ENCODE measurements around the gene PCDHGB1. TPM values are rescaled to one million over a fixed set of nuclear protein-coding genes. Genes with fewer than 3 reads are reported as not detected.
A peak's percentile ranks its signal among the peaks of the same experiment; 100 is the strongest.

Gene PCDHGB1
- total RNA-seq, 4 donors from 2014 or later = 1.2 to 4.3 (median 2.8) TPM

- peaks cover 20% of the 10 kb centered on the region for H3K27me3 ChIP-seq
Measured at GRCh38 chr5:141360685-141361084, 10.8 kb downstream of the PCDHGB1 start.

GRCh38 chr5:141362719-141363118 is 12.8 kb downstream of the PCDHGB1 start:
- peaks cover 3% of the 10 kb centered on the region for H3K4me1 ChIP-seq
- no peak overlapping the region for H3K27ac ChIP-seq
- no peak overlapping the region for H3K4me3 ChIP-seq
- H3K36me3 ChIP-seq = no peaks in the 10 kb centered on the region
- H3K27me3 ChIP-seq = peaks cover 26% of the 10 kb centered on the region
- TF ChIP-seq POLR2AphosphoS5 (IDR thresholded peaks at IDR 0.05) (no peak), CTCF (IDR thresholded peaks at IDR 0.05) (no peak), POLR2A (IDR thresholded peaks at IDR 0.05) (no peak), EP300 (IDR thresholded peaks at IDR 0.05) (no peak)
- H3K9me3 ChIP-seq = peaks cover 64% of the 10 kb centered on the region
- DNase-seq (ENCODE audit: low spot score in 2 of 2) = no peak

More at GRCh38 chr5:141360685-141361084, 10.8 kb downstream of the PCDHGB1 start:
- Histone ChIP-seq H3K27ac (no peak overlapping the region), H3K4me1 (peaks cover 3% of the 10 kb centered on the region), H3K36me3 (no peaks in the 10 kb centered on the region), H3K9me3 (peaks cover 66% of the 10 kb centered on the region), H3K4me3 (no peak overlapping the region)
- WGBS = 42% methylated on average over 15 of the region's 15 CpGs
- no peak for DNase-seq (ENCODE audit: low spot score in 2 of 2)
- TF ChIP-seq POLR2A (IDR thresholded peaks at IDR 0.05) = no peak
- TF ChIP-seq EP300 (IDR thresholded peaks at IDR 0.05) = no peak
- no peak for TF ChIP-seq POLR2AphosphoS5 (IDR thresholded peaks at IDR 0.05)
- TF ChIP-seq CTCF (IDR thresholded peaks at IDR 0.05) = no peak

- peaks cover 26% of the 10 kb centered on the region for H3K27me3 ChIP-seq
- H3K4me1 ChIP-seq = peaks cover 3% of the 10 kb centered on the region
- 27% methylated on average over 34 of the region's 34 CpGs for WGBS
- no peaks in the 10 kb centered on the region for H3K36me3 ChIP-seq
- peaks cover 61% of the 10 kb centered on the region for H3K9me3 ChIP-seq
- no peak within 1 kb of the TSS for H3K27ac ChIP-seq
- no peak for DNase-seq (ENCODE audit: low spot score in 2 of 2)
- no peak for TF ChIP-seq POLR2AphosphoS5 (IDR thresholded peaks at IDR 0.05)
- TF ChIP-seq EP300 (IDR thresholded peaks at IDR 0.05) = no peak
- no peak for TF ChIP-seq CTCF (IDR thresholded peaks at IDR 0.05)
- TF ChIP-seq POLR2A (IDR thresholded peaks at IDR 0.05) = no peak
- H3K4me3 ChIP-seq = peak within 1 kb of the TSS; percentile 4
Measured at GRCh38 chr5:141363952-141364660, 14.2 kb downstream of the PCDHGB1 start, which contains the start of gene PCDHGA5. PCDHGA5 (plus strand) TSS chr5:141364162; CDS start chr5:141364331, 169 bp downstream.

- no peak overlapping the region for H3K4me3 ChIP-seq
- 34% methylated on average over 34 of the region's 46 CpGs for WGBS
- peaks cover 3% of the 10 kb centered on the region for H3K4me1 ChIP-seq
- no peak for TF ChIP-seq POLR2AphosphoS5 (IDR thresholded peaks at IDR 0.05)
- no peak for TF ChIP-seq CTCF (IDR thresholded peaks at IDR 0.05)
- no peak for TF ChIP-seq EP300 (IDR thresholded peaks at IDR 0.05)
- no peak for TF ChIP-seq POLR2A (IDR thresholded peaks at IDR 0.05)
- DNase-seq (ENCODE audit: low spot score in 2 of 2) = no peak
- H3K27me3 ChIP-seq = peaks cover 28% of the 10 kb centered on the region
- no peaks in the 10 kb centered on the region for H3K36me3 ChIP-seq
- peaks cover 57% of the 10 kb centered on the region for H3K9me3 ChIP-seq
- no peak overlapping the region for H3K27ac ChIP-seq
Measured at GRCh38 chr5:141366016-141366896, 16.4 kb downstream of the PCDHGB1 start.
